PC-9 (cell line): Measurements from ENCODE around the gene HOMEZ.

Experiments
- EZH2 ChIP-seq: fragments of 200-600 bp; sonication (generic); IDR thresholded peaks from 2 replicates; pipeline ENCODE4 v1.8.0; 2017; ENCODE audit warnings: antibody characterized with exemption, low read depth
- TF ChIP-seq, protein P1 (sequence below): fragments of 200-600 bp; sonication (generic); conservative IDR thresholded peaks from 2 replicates; pipeline ENCODE4 v1.6.1; 2017; ENCODE audit warnings: mixed run types, antibody characterized with exemption, mild to moderate bottlenecking, moderate library complexity

DNA sequence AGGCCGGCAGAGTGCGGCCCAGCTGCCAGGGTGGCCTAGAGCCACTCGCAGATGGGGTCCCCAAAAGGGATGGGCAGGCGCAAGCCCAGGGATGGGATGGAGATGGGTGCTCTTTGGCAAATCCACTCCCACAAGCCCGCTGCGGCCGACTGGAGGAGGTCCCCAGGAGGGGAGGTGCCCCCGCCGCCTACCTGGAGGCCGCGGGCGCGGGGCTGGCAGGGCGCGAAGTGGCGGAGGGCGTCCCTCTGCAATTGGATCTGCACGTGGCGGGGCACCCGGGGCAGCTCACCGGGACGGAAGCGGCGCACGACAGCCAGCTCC, 16.0 kb upstream of the HOMEZ start:
- TF ChIP-seq, protein P1, sequence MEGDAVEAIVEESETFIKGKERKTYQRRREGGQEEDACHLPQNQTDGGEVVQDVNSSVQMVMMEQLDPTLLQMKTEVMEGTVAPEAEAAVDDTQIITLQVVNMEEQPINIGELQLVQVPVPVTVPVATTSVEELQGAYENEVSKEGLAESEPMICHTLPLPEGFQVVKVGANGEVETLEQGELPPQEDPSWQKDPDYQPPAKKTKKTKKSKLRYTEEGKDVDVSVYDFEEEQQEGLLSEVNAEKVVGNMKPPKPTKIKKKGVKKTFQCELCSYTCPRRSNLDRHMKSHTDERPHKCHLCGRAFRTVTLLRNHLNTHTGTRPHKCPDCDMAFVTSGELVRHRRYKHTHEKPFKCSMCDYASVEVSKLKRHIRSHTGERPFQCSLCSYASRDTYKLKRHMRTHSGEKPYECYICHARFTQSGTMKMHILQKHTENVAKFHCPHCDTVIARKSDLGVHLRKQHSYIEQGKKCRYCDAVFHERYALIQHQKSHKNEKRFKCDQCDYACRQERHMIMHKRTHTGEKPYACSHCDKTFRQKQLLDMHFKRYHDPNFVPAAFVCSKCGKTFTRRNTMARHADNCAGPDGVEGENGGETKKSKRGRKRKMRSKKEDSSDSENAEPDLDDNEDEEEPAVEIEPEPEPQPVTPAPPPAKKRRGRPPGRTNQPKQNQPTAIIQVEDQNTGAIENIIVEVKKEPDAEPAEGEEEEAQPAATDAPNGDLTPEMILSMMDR = no peak
- no peak for TF ChIP-seq EZH2
